ENCODE results near the gene ERGIC1. TPM values are rescaled to one million over a fixed set of nuclear protein-coding genes. Genes with fewer than 3 reads are reported as not detected.
A peak's percentile ranks its signal among the peaks of the same experiment; 100 is the strongest.
"Not testable (repeated sequence)": the region's sequence is repeated elsewhere in the genome, so short reads cannot be mapped to it uniquely, and the experiment has no call there.

Gene ERGIC1
- total RNA-seq, 1 experiment from 2014 or later = 28.7 TPM

- DNase-seq (ENCODE audit: low spot score) = no peak
- in situ Hi-C loops (cut with HindIII; ENCODE audit: low sequenced_read_pairs) = no loop called here
Measured at GRCh38 chr5:172858511-172858989, 24.5 kb downstream of the ERGIC1 start.

DNA sequence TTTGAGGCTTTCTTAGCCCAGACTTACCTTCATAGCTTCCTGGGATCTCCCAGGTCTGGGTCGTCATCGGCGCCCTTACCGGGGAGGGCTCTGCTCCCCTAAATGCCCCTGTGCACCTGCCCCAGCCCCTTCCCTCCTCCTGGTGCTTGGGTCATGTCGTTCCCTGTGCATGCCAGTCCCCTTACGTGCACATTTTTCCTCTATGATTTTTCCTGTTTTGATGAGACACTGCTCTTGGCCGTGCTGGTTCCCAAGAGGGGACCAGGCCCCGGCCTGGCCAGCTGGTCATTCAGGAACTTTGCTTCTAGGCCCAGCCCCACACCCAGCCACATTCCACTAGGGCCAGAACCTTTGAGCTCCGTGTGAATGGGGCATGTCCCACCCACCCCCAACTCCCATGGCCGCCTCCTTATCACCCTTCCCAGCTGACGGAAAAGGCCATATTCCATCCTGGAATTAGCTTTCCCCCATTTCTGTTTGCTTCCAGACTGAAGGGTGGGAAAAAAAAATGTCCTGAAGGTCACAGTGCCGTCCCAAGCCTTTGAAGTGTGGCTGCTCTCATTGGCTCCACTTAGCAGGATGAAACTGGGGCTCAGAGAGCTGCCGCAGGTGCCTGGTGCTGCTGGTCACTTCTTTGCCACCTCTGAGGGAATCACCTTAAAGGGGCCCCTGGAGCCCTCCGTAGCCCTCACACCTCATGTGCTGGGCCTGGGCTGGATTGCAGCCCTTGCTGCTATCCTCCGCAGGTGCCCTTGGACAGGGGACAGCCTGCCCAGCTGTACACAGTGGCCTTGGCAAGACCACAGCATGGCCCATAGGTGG, 25.1 kb downstream of the ERGIC1 start:
- in situ Hi-C loops (cut with HindIII; ENCODE audit: low sequenced_read_pairs) = no loop called here
- no peak for DNase-seq (ENCODE audit: low spot score)

GRCh38 chr5:172859966-172860365, 25.9 kb downstream of the ERGIC1 start:
- in situ Hi-C loops (cut with HindIII; ENCODE audit: low sequenced_read_pairs) = no loop called here

DNA sequence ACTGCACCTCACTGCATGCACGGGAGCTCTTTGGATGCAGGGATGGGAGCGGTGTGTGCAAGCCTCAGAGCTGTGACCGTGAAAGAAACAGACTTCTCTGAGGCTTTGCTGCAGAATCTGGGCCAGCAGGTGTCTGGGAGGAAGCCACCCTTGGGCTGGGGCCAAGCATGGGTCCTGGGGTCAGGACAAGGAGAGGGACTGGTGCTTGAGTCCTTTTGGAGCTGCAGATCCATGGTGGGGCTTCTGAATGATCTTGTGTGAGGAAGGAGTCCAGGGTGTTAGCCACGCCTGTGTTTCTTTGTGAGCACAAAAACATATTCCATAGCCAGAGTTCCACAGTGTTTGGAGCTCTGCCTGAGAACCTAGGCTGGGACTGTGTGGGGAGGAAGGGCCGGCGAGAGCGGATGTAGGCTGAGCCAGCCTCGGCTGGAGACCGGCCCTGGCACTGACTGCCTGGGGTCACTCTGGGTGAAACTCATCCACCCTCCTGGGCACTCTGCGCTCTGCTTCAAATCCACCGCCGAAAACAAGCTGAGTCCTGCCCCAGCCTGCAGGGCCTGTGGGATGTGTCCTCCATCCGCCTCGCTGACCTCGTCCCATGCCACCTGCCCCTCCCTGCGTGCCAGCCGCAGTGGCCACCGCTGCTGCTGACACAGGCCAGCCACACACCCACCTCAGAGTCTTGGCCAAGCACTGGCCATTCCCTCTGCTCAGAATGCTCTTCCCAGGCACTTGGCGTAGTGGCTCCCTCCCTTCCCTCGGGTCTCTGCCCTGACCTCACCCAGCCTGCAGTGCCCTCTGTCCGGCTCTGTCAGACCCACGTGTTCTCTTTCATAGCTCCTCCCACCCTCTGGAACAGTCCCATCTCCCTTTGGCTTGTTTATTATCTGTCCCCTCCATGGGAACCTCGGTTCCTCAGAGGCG, 26.7 kb downstream of the ERGIC1 start:
- in situ Hi-C loops (cut with HindIII; ENCODE audit: low sequenced_read_pairs) = no loop called here
- DNase-seq (ENCODE audit: low spot score) = peak; percentile 95

More at GRCh38 chr5:172859966-172860365, 25.9 kb downstream of the ERGIC1 start:
- DNase-seq (ENCODE audit: low spot score) = no peak

GRCh38 chr5:172861461-172861860, 27.4 kb downstream of the ERGIC1 start:
- in situ Hi-C loops (cut with HindIII; ENCODE audit: low sequenced_read_pairs) = no loop called here
- DNase-seq (ENCODE audit: low spot score) = no peak

DNA sequence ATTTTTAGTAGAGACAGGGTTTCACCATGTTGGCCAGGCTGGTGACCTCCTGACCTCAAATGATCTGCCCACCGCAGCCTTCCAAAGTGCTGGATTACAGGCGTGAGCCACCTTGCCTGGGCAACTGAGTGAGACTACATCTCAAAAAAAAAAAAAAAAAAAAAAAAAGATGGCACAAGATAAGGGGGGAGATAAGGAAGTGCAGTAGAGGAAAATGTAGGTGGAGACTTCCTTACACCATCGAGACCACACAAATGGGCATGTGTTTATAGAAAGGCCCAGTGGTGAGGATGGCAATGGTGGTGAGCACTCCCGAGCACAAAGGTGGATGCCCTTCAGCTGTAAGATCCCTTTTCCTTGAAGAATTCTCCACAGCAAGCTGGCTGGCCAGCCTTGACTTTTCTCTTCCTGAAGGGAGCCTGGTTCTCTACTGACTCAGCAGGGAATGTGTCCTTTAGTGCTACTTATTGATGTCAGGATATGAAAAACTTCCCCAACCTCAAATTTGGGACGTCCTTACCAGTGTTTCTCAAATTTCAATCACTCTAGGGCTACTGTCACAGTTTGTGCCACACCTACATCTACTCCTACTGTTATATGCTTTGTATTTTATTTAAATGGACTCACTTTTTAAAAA, 28.2 kb downstream of the ERGIC1 start:
- no peak for DNase-seq (ENCODE audit: low spot score)
- in situ Hi-C loops (cut with HindIII; ENCODE audit: low sequenced_read_pairs) = no loop called here

DNA sequence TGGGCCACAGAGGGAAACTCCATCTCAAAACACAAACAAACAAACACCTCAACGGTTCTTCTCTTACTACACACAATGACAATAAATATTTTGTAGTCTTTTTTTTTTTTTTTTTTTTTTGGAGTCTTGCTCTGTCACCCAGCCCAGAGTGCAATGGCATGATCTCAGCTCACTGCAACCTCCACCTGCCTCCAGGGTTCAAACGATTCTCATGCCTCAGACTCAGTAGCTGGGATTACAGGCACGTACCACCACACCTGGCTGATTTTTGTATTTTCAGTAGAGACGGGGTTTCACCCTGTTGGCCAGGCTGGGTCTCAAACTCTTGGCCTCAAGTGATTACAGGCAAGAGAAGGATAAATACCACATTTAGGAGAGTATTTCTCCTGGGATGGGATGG, 30.1 kb downstream of the ERGIC1 start:
- DNase-seq (ENCODE audit: low spot score); in situ Hi-C loops (cut with HindIII; ENCODE audit: low sequenced_read_pairs): not testable (repeated sequence)

DNA sequence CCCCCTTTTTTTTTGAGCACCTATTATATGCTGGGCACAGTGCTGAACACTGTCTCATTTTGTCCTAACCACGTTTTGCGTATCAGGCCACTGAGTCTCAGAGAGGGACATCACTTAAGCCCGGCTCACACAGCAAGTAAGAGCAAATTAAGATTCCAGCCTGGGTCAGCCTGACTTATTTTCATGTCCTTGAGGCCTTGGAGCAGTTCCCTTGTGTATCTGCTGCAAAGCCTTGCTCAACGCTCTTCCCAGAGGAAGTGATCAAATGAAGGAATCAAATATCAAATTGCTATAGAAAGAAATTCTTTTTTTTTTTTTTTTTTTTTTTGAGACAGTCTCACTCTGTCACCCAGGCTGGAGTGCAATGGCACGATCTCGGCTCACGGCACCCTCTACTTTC, 30.7 kb downstream of the ERGIC1 start:
- in situ Hi-C loops (cut with HindIII; ENCODE audit: low sequenced_read_pairs) = no loop called here
- no peak for DNase-seq (ENCODE audit: low spot score)

DNA sequence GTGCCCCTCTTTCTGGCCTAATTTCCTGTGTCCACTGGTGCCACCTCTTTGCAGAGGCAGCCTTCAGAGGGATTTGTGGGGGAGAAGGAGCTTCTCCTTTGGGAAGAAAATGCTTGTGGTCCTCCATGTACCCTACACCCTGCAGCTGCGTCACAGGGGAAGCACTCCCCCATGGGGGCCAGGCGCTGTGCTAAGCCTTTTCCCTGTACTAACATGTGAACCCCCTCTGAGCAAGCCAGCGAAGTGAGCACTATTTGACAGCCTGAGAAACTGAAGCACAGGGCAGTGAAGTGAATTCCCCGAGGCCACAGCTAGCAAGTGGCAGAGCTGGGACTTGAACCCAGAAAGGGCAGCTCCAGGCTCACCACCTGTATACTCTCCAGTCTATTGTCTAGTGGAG, 32.3 kb downstream of the ERGIC1 start:
- in situ Hi-C loops (cut with HindIII; ENCODE audit: low sequenced_read_pairs) = no loop called here
- DNase-seq (ENCODE audit: low spot score) = no peak

- peak; percentile 68 for DNase-seq (ENCODE audit: low spot score)
- in situ Hi-C loops (cut with HindIII; ENCODE audit: low sequenced_read_pairs) = no loop called here
Measured at GRCh38 chr5:172866802-172867748, 33.0 kb downstream of the ERGIC1 start.

DNA sequence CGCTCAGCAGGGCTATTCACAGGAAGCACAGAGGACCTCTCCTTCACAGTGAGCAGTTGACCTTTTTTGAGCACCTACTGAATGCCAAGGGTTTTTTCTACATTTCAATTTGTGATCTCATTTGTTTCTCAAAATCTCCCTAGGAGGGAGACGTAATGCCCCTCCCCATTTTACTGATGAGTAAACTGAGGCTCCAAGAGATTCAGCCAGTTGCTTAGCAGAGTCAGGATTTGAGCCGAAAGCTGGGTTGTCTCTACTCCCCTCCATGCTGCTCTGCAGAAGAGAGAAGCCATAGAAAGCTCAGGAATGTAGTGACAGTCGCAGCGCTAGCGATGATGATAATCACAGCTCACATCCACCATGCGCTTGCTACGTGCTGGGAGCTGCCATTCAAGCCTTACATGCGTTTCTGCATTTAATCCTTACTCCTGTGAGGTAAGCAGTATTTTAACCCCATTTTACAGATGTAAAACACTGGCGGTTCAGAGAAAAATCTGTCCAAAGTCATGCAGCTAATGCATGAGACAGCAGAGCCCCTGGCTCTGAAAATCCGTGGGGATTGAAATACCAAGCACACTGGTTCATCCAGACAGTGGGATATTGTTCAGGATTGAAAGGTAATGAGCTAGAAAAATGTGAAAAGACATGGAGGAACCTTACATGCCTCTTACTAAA, 33.8 kb downstream of the ERGIC1 start:
- DNase-seq (ENCODE audit: low spot score) = no peak
- in situ Hi-C loops (cut with HindIII; ENCODE audit: low sequenced_read_pairs) = no loop called here

GRCh38 chr5:172868436-172868923, 34.4 kb downstream of the ERGIC1 start:
- in situ Hi-C loops (cut with HindIII; ENCODE audit: low sequenced_read_pairs) = no loop called here
- no peak for DNase-seq (ENCODE audit: low spot score)

GRCh38 chr5:172868924-172869591, 35.0 kb downstream of the ERGIC1 start:
- in situ Hi-C loops (cut with HindIII; ENCODE audit: low sequenced_read_pairs) = no loop called here
- DNase-seq (ENCODE audit: low spot score) = peak; percentile 85

- no peak for DNase-seq (ENCODE audit: low spot score)
- in situ Hi-C loops (cut with HindIII; ENCODE audit: low sequenced_read_pairs) = no loop called here
Measured at GRCh38 chr5:172869691-172870090, 35.6 kb downstream of the ERGIC1 start.

- in situ Hi-C loops (cut with HindIII; ENCODE audit: low sequenced_read_pairs) = no loop called here
Measured at GRCh38 chr5:172870291-172870714, 36.3 kb downstream of the ERGIC1 start.

DNA sequence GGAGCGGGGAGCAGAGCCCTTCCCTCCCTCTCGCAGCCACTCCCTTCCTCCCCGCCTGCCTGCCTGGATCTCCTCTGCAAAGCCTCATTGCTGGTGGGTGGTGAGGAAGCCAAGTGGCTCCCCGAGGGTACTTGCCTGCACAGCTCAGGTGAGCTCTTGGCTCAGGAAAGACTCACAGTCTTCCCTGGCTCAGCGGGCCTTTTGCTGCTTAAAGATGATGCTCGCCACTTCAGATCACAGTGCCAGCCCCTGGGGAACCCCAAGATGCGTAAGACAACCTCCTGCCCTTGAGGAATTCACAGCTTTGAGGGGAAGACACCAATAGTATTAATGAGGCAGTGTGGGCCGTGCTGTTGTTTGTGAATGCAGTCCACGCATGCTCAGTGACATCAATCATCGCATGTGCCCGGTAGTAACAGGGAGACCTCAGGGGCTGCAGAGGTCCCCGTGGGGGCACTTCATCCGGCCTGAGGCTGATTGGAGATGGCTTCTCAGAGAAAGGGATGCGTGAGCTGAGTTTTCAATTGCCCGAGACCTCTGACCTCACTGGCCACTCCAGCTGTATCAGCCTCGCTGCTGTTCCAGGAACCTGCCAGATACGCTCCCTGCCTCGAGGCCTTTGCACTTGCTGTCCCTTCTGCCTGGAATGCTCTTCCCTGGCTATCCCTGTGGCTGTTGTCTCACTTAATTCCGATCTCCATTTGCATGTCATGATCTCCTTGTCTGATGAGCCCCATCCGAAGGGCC, 36.8 kb downstream of the ERGIC1 start:
- in situ Hi-C loops (cut with HindIII; ENCODE audit: low sequenced_read_pairs) = no loop called here
- DNase-seq (ENCODE audit: low spot score) = no peak

More at GRCh38 chr5:172870291-172870714, 36.3 kb downstream of the ERGIC1 start:
- no peak for DNase-seq (ENCODE audit: low spot score)

GRCh38 chr5:172871536-172871935, 37.5 kb downstream of the ERGIC1 start:
- in situ Hi-C loops (cut with HindIII; ENCODE audit: low sequenced_read_pairs) = no loop called here

More at GRCh38 chr5:172871536-172871935, 37.5 kb downstream of the ERGIC1 start:
- DNase-seq (ENCODE audit: low spot score) = no peak

Data from G401 (cell line).